ENCODE measurements around the gene NFXL1. TPM values are rescaled to one million over a fixed set of nuclear protein-coding genes. Genes with fewer than 3 reads are reported as not detected.

The NFXL1 gene
- total RNA-seq, 1 donor from 2014 or later = 13.5 TPM

DNA sequence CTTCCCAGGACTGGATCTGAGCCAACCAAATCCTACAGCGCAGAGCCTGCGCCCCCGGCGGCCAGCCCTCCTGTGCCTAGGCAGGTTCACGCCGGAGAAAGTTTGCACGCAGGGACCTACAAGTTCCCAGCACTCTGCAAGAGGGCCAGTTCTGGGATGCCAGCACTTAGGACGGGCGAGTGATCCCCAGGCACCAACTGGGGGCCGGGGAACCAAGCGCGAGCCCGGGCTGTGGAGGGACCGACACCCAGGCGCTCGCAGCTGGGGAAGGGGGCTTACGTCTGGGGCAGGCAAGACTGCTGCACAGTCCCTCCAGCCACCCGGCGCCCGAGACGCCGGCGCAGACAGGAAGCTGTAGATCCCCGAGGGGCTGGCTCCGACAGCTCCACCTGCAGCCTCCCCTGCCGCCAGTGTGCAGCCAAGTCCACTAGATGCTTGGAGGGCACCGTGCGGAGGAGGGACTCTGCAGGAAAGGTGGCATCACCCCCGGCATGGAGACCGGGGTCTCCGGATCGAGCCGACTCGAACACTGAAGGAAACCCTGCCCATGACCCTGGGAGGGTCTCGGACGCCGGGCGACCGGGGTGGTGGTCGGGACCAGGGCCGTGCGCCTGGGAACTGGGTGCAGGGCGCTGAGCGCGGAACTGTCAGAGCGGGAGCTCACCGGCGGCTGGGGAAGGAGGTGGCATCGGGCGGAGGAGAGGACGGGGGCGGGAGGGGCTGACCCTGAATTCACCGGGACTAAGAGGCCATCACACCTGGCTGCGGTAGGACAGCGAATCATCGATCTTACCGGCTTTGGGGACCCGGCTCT is 77.1 kb downstream of the NFXL1 start:
- DNase-seq (ENCODE audit: low spot score in 2 of 2) = peak in 1 of 2 donors; percentile 19
- no peak for FAIRE-seq

DNA sequence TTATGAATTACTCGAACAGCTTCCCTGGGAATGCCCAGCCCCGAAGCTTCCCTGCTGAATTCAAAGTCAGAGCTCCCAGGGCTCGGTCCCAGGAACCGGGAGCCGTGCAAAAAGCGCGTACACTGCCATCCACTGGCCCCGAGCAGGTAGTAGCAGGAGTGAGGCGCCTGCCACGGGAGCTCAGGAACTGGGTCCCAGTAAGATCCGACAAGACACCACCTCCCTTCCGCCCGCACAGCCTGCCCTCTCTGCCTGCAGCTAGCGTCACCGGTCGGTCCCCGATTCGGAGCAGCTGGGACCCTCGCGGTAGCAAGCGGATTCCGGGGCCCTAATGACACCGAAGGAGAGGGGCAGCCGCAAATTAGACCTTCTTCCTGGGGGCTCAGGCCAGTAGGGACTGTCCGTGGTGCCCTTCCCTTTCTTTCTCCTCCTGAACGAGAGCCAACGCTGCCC is 77.7 kb downstream of the NFXL1 start:
- peak; percentile 46 to 62 for DNase-seq (ENCODE audit: low spot score in 2 of 2)
- no peak for FAIRE-seq

DNA sequence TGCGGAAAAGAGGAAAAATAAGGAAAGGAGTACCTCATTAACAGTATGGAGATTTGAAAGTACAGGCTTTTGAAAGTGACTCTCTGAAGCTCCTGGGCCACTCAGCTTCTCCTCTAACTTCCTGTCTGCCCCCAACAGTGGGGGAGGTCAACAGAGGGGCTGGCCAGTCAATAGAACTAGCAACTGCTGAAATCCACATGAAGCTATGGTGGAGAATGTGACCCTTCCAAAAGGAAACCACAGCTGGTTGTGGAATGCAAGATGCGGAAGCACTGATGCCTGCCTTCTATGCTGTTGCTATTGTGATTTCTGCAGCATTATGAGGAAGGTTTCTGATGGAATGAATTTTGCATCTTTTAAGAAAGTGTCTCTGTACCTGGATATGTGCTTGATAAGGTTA is 78.9 kb downstream of the NFXL1 start:
- FAIRE-seq = no peak
- no peak for DNase-seq (ENCODE audit: low spot score in 2 of 2)

DNA sequence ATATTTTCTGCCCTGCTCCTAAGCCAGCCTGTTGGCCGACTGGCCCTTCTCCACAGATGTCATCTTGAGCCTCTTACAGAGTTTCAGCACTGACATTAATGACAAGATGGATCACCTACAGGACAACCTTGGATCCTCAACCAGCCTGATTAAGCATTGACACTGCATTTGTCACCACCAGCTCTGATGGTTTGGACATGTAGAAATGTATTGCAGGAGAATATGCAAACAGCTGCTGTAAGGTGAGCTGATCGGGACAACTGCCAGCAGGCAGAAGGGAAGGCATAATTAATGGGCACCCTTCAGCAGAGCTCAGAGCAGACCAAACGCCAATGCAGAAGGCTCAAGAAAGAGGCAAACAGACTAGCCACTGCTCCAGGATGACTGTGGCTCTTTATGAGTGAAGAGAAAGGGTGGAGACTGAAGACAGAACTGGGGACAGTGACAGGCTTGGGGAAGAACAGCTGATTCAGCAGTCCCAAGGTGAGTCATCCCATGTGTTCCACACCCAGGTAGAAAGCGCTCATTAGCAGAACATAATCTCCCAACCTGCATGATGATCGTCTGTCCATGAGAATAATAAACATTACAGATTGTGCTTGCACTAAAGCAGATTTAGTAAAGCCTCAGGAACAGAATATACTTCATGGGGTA is 83.2 kb downstream of the NFXL1 start:
- FAIRE-seq = no peak

DNA sequence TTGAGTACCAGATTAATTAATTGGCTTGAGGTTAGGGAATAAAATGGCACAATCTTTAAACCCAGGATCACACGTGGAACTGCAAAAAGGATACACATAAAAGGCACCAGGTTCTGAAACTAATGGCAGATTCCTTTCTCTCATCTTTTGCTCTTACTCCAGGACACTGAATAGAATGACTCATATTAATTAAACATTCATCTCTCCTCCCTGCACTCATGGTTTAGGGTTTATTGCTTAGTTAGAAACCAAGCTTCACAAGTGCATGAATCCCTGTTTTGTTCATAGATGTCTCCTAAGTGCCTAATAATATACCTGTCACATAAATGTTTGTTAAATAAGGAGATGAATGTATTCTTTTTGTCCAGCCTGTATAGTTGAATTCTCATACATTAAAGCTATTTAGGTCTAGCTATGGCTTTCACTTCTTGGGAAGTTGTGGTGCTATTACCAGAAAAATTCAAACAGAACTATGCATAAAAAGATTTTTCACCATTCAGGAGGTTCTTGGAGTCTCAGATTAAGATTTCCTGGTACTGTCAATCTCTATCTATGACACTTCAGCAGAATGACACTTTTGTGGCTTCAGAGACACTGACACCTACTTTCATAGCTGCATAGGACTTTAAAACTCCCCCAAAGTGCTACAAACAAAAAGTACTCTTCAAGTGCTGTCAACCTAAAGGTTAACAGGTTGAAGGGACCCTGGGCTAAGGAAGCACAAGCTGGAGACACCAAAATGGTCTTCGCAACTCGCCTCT is 83.9 kb downstream of the NFXL1 start:
- DNase-seq (ENCODE audit: low spot score in 2 of 2) = no peak

More for the DNA sequence above, 83.2 kb downstream of the NFXL1 start:
- no peak for DNase-seq (ENCODE audit: low spot score in 2 of 2)

DNA sequence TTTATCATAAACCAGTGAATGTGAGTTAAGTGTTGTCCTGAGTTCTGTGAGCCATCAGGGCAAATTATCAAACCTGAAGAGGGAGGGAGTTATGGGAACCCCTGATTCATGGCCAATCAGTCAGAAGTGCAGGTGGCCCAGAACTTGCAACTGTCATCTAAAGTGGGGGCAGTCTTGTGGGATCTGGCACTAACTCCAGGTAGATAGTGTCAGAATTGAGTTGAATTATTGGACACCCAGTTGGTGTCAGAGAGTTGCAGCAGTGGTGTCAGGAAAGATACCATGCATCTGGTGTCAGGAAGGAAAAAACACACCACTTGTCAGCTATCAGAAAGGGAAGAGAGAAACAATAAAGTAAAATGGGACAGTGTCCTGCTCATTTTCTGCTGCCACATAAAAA is 84.9 kb downstream of the NFXL1 start:
- DNase-seq (ENCODE audit: low spot score in 2 of 2) (no peak), FAIRE-seq (no peak)

More for the DNA sequence above, 83.9 kb downstream of the NFXL1 start:
- FAIRE-seq = no peak

DNA sequence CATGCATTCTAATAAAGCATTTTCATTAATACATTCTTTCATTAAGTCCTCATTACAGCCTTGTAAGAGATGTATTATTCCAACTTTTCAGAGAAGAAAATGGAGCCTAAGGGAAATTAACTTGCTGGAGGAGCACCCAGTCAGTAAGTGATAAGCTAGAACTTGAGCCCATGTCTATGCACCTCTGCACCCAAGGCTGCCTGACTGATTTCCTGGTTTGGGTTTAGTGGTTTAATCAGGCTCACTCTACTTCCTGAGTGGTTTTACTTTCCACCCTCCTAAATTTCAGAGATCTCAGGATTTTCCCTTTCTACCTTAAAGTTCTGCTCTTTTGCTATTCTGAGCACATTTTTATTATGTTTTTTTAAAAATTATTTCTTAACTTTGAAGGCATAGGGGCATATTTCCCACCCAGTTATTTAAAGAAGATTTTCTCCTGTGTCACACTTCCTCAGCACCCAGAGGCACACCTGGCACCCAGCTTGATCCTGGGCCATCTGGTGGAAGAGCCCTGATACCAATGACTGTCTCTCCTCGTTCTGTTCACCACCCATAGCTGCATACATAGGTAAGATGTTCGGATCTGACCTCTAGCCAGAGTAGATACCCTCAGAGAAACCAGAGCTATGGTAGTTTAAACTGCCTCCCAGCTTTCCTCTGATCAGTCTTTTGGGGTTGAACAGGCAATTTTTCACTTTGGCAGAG is 86.9 kb downstream of the NFXL1 start:
- no peak for DNase-seq (ENCODE audit: low spot score in 2 of 2)
- no peak for FAIRE-seq

DNA sequence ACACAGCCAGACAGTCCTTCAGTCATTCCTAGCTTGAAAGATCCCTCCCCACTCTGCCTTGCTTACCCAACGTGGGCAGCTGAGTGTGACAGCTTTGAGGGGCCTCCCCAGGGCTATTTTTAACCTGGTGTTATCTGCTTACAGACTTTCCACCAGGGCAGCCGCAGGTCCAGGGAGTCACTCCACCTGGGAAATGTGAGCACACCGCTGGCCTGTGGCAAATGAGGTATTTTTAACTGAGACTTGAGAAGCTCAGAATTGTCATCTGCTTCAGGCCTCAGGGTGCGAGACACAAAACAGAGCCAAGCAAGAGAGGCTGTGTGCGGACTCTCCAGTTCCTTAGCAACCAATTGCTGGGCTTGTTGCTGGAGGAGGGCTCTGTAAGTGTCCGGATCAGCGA is 89.5 kb downstream of the NFXL1 start:
- FAIRE-seq = no peak
- no peak for DNase-seq (ENCODE audit: low spot score in 2 of 2)

DNA sequence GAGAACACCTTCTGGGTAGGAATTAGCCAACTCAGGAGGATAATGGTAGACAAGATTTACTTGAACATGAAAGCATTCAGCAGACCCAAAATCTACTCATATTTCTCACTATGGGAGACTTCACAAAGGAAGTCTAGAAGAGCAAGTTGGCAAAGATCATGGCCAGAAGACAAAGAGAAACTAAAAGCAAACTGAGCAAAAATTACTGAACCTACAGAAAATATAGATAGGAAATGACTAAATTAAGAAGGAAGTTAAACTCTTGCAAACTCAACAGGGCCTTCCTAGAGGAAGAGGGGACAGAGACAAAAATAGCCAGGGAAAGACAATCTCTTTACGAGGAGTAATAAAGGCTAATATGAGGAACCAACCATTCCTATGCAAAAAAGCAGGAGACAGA is 95.2 kb downstream of the NFXL1 start:
- DNase-seq (ENCODE audit: low spot score in 2 of 2) (no peak), FAIRE-seq (no peak)

DNA sequence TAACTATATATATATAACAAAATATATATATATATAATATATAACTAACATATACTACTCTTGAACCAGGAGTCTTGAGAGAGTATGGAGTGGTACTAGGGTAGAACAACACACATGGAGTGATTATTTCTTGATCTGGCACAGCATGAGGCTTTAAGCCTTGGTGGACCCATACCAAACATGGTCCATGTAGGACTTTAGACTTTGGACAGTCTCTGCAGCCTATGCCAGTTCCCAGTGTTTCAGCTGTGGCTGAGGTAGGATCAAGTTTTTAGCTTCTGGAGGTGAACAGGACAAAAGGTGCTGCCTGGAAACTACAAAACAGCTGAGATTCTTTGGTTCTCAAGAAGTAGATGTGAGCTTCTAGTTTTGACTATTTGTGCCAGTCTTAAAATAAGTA is 97.1 kb downstream of the NFXL1 start:
- DNase-seq (ENCODE audit: low spot score in 2 of 2) (no peak), FAIRE-seq (no peak)

DNA sequence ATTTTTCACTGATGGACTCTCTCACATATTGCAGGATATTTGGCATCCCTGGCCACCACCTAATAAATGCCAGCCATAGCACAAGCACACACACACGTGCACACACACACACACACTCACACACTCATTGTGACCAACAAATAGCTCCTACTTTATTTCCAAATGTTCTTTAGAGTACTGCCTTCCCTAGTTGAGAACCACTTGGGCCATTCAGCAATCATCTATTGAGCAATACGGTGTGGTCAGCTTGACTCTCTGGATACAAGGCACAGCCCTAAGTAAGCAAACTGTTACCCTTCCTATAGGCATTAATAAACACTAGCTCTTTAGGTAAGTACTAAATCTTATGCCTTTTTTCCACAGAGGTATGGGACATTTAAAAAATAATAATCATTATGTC is 97.6 kb downstream of the NFXL1 start:
- no peak for FAIRE-seq
- no peak for DNase-seq (ENCODE audit: low spot score in 2 of 2)

DNA sequence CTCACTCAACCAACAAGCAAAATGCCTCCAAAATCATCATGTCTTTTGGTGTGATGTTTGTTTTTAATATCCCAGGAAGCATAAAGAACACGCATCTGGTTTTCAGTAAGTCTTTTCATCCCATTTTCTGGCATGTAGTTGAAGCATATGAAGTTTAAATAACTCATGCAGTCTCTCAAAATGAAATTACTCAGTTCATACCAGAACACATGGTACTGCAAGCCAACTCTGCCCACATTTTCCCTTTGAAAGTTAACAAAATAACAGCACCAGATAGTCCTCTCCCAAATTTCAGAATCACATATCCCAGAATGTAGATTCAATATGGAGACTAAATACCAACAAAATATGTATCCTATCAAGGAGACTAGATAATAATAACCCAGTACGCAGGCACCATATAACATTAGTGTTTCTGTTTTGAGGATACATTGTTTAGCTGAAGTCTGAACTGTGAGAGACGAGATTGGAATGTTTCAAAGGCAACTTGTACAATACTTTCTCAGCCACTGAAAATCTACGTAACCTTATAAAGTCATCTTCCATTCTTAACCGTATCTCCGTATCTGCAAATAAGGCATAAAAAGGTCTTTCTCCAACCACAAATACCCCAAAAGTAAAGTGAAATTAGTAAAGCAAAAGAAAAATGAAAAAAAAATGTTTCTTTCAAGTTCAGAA is 99.6 kb downstream of the NFXL1 start:
- DNase-seq (ENCODE audit: low spot score in 2 of 2) (no peak), FAIRE-seq (no peak)

DNA sequence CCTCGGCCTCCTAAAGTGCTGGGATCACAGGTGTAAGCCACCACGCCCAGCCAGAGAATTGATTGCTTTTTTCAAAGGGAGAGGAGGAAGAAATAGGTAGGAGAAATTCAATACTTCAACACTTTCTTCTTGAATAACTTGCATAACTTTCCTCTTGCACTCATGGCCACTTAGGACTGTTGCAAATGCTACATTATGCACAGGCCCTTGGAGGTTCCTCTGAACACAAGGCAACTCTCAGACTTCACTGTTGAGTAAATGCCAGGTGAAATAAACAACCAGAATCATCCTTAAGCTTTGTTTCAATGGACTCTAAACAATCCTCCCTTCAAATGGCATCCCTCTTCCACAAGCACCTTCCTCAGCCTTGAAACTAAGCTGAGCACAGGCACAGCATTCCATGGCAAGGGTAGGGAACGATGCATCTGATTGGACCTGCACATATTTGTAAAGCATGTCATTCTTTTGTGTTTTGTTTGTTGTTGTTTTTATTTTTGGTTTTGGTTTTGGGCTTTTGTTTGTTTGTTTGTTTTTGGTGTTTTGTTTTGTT is 104.7 kb downstream of the NFXL1 start:
- no peak for DNase-seq (ENCODE audit: low spot score in 2 of 2)
- no peak for FAIRE-seq

DNA sequence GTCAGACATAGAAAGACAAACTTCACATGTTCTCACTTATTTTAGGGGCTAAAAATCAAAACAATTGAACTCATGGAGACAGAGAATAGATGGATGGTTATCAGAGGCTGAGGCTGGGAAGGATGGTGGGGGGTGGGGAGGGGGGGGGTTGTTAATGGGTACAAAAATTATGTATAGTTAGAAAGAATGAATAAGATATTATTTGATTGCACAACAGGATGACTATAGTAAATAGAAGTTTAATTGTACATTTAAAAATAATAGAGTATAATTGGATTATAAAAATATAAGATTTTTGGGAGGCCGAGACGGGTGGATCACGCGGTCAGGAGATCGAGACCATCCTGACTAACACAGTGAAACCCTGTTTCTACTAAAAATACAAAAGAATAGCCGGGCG is 109.8 kb downstream of the NFXL1 start:
- DNase-seq (ENCODE audit: low spot score in 2 of 2) (no peak), FAIRE-seq (no peak)

DNA sequence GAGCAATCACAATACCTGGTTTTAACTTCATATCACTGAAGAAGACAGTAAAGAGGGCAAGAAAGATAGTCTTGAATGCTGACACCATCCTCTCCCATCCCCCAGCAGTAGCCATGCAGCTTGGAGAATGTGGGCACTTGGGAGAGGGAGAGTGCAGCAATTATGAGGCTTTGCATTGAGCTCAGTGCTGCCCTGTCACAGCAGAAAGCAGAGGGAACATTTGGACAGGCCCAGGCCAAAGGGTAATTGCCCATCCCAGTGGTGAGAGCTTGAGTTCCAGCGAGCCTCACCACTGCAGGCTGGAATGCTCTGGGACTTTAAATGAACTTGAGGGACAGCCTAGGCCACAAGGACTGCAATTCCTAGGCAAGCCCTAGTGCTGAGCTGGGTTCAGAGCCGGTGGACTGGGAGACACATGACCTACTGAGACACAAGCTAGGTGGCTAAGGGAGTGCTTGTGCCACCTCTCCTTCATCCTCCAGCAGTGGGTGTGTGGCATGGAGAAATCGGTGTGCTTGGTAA is 112.8 kb downstream of the NFXL1 start:
- FAIRE-seq = no peak
- no peak for DNase-seq (ENCODE audit: low spot score in 2 of 2)

DNA sequence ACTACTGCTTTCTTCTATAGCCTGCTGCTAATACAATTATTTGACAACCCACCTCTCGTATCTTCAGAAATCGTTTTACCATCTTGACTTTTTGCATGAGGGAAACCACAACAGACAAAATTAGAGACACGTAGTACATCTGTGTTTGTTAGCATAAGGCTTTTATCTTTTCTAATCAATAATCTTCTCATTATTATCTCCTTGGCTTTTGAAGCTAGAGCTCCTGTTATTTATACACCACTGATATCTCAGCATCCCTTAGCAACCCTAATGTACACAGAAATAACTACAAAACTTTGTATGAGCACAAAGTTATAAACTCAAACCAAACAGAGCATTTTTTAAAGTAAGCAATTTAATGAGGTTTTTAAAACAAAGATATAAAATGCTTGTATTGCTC is 116.2 kb downstream of the NFXL1 start:
- no peak for DNase-seq (ENCODE audit: low spot score in 2 of 2)
- FAIRE-seq = no peak

All from frontal cortex (tissue), 4 donors.